ENCODE results near the gene ZNF677.
"Not testable (repeated sequence)": the region's sequence is repeated elsewhere in the genome, so short reads cannot be mapped to it uniquely, and the experiment has no call there.

The ZNF677 gene

GRCh38 chr19:53257715-53258342 lies 3.2 kb upstream of the ZNF677 start, which contains the start of gene VN1R2:
TSS of gene VN1R2 (plus strand) at chr19:53258292. CDS start at chr19:53258376, 84 bp downstream.
- not testable (repeated sequence) for H3K4me3 ChIP-seq (ENCODE audit: low read depth in 1 of 2, low read length in 2 of 2); H3K27ac ChIP-seq (ENCODE audit: low read length); H3K27me3 ChIP-seq (ENCODE audit: low read depth, low read length); H3K36me3 ChIP-seq (ENCODE audit: control insufficient read depth in 1 of 2, insufficient read depth in 2 of 2, low read length in 2 of 2); H3K9me3 ChIP-seq (ENCODE audit: control insufficient read depth in 1 of 2, low read length in 2 of 2)
- H3K4me1 ChIP-seq (ENCODE audit: control insufficient read depth in 1 of 2, insufficient read depth in 2 of 2, low read length in 2 of 2): peaks cover 5 to 12% of the 10 kb centered on the region in 2 donors

- H3K27me3 ChIP-seq (ENCODE audit: low read depth, low read length): no peaks in the 10 kb centered on the region
- no peak overlapping the region for H3K4me3 ChIP-seq (ENCODE audit: low read depth in 1 of 2, low read length in 2 of 2)
- H3K9me3 ChIP-seq (ENCODE audit: control insufficient read depth in 1 of 2, low read length in 2 of 2): peaks cover 50 to 76% of the 10 kb centered on the region in 2 donors
- peaks cover 33 to 93% of the 10 kb centered on the region in 2 donors for H3K36me3 ChIP-seq (ENCODE audit: control insufficient read depth in 1 of 2, insufficient read depth in 2 of 2, low read length in 2 of 2)
- no peak overlapping the region for H3K27ac ChIP-seq (ENCODE audit: low read length)
- H3K4me1 ChIP-seq (ENCODE audit: control insufficient read depth in 1 of 2, insufficient read depth in 2 of 2, low read length in 2 of 2): no peaks in the 10 kb centered on the region
Observed at GRCh38 chr19:53246498-53246897, 8.2 kb downstream of the ZNF677 start.

GRCh38 chr19:53237114-53237777 lies 17.4 kb downstream of the ZNF677 start:
- H3K4me1 ChIP-seq (ENCODE audit: control insufficient read depth in 1 of 2, insufficient read depth in 2 of 2, low read length in 2 of 2): no peaks in the 10 kb centered on the region
- H3K4me3 ChIP-seq (ENCODE audit: low read depth in 1 of 2, low read length in 2 of 2): peak overlapping the region; percentile 28 to 60
- peaks cover 72 to 89% of the 10 kb centered on the region in 2 donors for H3K9me3 ChIP-seq (ENCODE audit: control insufficient read depth in 1 of 2, low read length in 2 of 2)
- no peak overlapping the region for H3K27ac ChIP-seq (ENCODE audit: low read length)
- H3K36me3 ChIP-seq (ENCODE audit: control insufficient read depth in 1 of 2, insufficient read depth in 2 of 2, low read length in 2 of 2): peaks cover 31 to 59% of the 10 kb centered on the region in 2 donors
- H3K27me3 ChIP-seq (ENCODE audit: low read depth, low read length): no peaks in the 10 kb centered on the region

GRCh38 chr19:53224606-53225005 lies 30.1 kb downstream of the ZNF677 start:
- Histone ChIP-seq H3K36me3 (ENCODE audit: control insufficient read depth in 1 of 2, insufficient read depth in 2 of 2, low read length in 2 of 2) (peaks cover 0 to 13% of the 10 kb centered on the region in 2 donors), H3K27ac (ENCODE audit: low read length) (no peak overlapping the region), H3K4me3 (ENCODE audit: low read depth in 1 of 2, low read length in 2 of 2) (peak overlapping the region in 1 of 2 donors; percentile 45), H3K9me3 (ENCODE audit: control insufficient read depth in 1 of 2, low read length in 2 of 2) (peaks cover 20 to 67% of the 10 kb centered on the region in 2 donors), H3K4me1 (ENCODE audit: control insufficient read depth in 1 of 2, insufficient read depth in 2 of 2, low read length in 2 of 2) (no peaks in the 10 kb centered on the region), H3K27me3 (ENCODE audit: low read depth, low read length) (no peaks in the 10 kb centered on the region)

- H3K4me1 ChIP-seq (ENCODE audit: control insufficient read depth in 1 of 2, insufficient read depth in 2 of 2, low read length in 2 of 2); H3K36me3 ChIP-seq (ENCODE audit: control insufficient read depth in 1 of 2, insufficient read depth in 2 of 2, low read length in 2 of 2); H3K4me3 ChIP-seq (ENCODE audit: low read depth in 1 of 2, low read length in 2 of 2); H3K27me3 ChIP-seq (ENCODE audit: low read depth, low read length); H3K27ac ChIP-seq (ENCODE audit: low read length): not testable (repeated sequence)
- peaks cover 20 to 64% of the 10 kb centered on the region in 2 donors for H3K9me3 ChIP-seq (ENCODE audit: control insufficient read depth in 1 of 2, low read length in 2 of 2)
Observed at GRCh38 chr19:53222716-53223115, 32.0 kb downstream of the ZNF677 start.

GRCh38 chr19:53212703-53213320 lies 41.9 kb downstream of the ZNF677 start:
- Histone ChIP-seq H3K4me1 (ENCODE audit: control insufficient read depth in 1 of 2, insufficient read depth in 2 of 2, low read length in 2 of 2) (no peaks in the 10 kb centered on the region), H3K36me3 (ENCODE audit: control insufficient read depth in 1 of 2, insufficient read depth in 2 of 2, low read length in 2 of 2) (peaks cover 15 to 42% of the 10 kb centered on the region in 2 donors), H3K4me3 (ENCODE audit: low read depth in 1 of 2, low read length in 2 of 2) (peak overlapping the region; percentile 27 to 61), H3K27ac (ENCODE audit: low read length) (no peak overlapping the region), H3K9me3 (ENCODE audit: control insufficient read depth in 1 of 2, low read length in 2 of 2) (peaks cover 55 to 90% of the 10 kb centered on the region in 2 donors), H3K27me3 (ENCODE audit: low read depth, low read length) (no peaks in the 10 kb centered on the region)

- H3K4me3 ChIP-seq (ENCODE audit: low read depth in 1 of 2, low read length in 2 of 2): peak overlapping the region; percentile 14 to 61
- peaks cover 15 to 50% of the 10 kb centered on the region in 2 donors for H3K36me3 ChIP-seq (ENCODE audit: control insufficient read depth in 1 of 2, insufficient read depth in 2 of 2, low read length in 2 of 2)
- H3K4me1 ChIP-seq (ENCODE audit: control insufficient read depth in 1 of 2, insufficient read depth in 2 of 2, low read length in 2 of 2); H3K27ac ChIP-seq (ENCODE audit: low read length); H3K27me3 ChIP-seq (ENCODE audit: low read depth, low read length): not testable (repeated sequence)
- peaks cover 55 to 86% of the 10 kb centered on the region in 2 donors for H3K9me3 ChIP-seq (ENCODE audit: control insufficient read depth in 1 of 2, low read length in 2 of 2)
Observed at GRCh38 chr19:53211554-53211953, 43.1 kb downstream of the ZNF677 start.

- Histone ChIP-seq H3K9me3 (ENCODE audit: control insufficient read depth in 1 of 2, low read length in 2 of 2) (peaks cover 11 to 13% of the 10 kb centered on the region in 2 donors), H3K4me1 (ENCODE audit: control insufficient read depth in 1 of 2, insufficient read depth in 2 of 2, low read length in 2 of 2) (peaks cover 0 to 20% of the 10 kb centered on the region in 2 donors), H3K27me3 (ENCODE audit: low read depth, low read length) (no peaks in the 10 kb centered on the region), H3K4me3 (ENCODE audit: low read depth in 1 of 2, low read length in 2 of 2) (peak overlapping the region; percentile 89), H3K27ac (ENCODE audit: low read length) (peak overlapping the region; percentile 86), H3K36me3 (ENCODE audit: control insufficient read depth in 1 of 2, insufficient read depth in 2 of 2, low read length in 2 of 2) (peaks cover 0 to 30% of the 10 kb centered on the region in 2 donors)
Observed at GRCh38 chr19:53196777-53197396, 57.8 kb downstream of the ZNF677 start.

GRCh38 chr19:53195265-53195903 lies 59.3 kb downstream of the ZNF677 start:
- peaks cover 0 to 20% of the 10 kb centered on the region in 2 donors for H3K4me1 ChIP-seq (ENCODE audit: control insufficient read depth in 1 of 2, insufficient read depth in 2 of 2, low read length in 2 of 2)
- H3K36me3 ChIP-seq (ENCODE audit: control insufficient read depth in 1 of 2, insufficient read depth in 2 of 2, low read length in 2 of 2): peaks cover 0 to 19% of the 10 kb centered on the region in 2 donors
- H3K4me3 ChIP-seq (ENCODE audit: low read depth in 1 of 2, low read length in 2 of 2): no peak overlapping the region
- H3K27ac ChIP-seq (ENCODE audit: low read length): no peak overlapping the region
- H3K9me3 ChIP-seq (ENCODE audit: control insufficient read depth in 1 of 2, low read length in 2 of 2): peaks cover 4 to 7% of the 10 kb centered on the region in 2 donors
- H3K27me3 ChIP-seq (ENCODE audit: low read depth, low read length): no peaks in the 10 kb centered on the region

GRCh38 chr19:53193535-53194222 lies 61.0 kb downstream of the ZNF677 start:
- peaks cover 0 to 3% of the 10 kb centered on the region in 2 donors for H3K9me3 ChIP-seq (ENCODE audit: control insufficient read depth in 1 of 2, low read length in 2 of 2)
- no peaks in the 10 kb centered on the region for H3K27me3 ChIP-seq (ENCODE audit: low read depth, low read length)
- H3K4me3 ChIP-seq (ENCODE audit: low read depth in 1 of 2, low read length in 2 of 2): peak overlapping the region; percentile 24 to 93
- no peak overlapping the region for H3K27ac ChIP-seq (ENCODE audit: low read length)
- H3K36me3 ChIP-seq (ENCODE audit: control insufficient read depth in 1 of 2, insufficient read depth in 2 of 2, low read length in 2 of 2): peaks cover 0 to 4% of the 10 kb centered on the region in 2 donors
- peaks cover 0 to 20% of the 10 kb centered on the region in 2 donors for H3K4me1 ChIP-seq (ENCODE audit: control insufficient read depth in 1 of 2, insufficient read depth in 2 of 2, low read length in 2 of 2)
